CD14-positive monocyte (primary cell): Measurements from ENCODE around the gene MYH7B. TPM values are rescaled to one million over a fixed set of nuclear protein-coding genes. Genes with fewer than 3 reads are reported as not detected.

Experiments
- DNase-seq, 3 donors: peaks; one replicate each; pipeline ENCODE4 v3.0.0-alpha.2; 2011 to 2022
- H2AFZ ChIP-seq: 2 replicates; pipeline ENCODE4 v1.6.0; 2012; ENCODE audit warnings: mild to moderate bottlenecking, low read depth, low read length, inconsistent platforms; ENCODE audit not compliant: insufficient read depth, poor library complexity, severe bottlenecking
- H3K27ac ChIP-seq, 2 donors: 1 replicate in 1 of 2; 2 replicates in 1 of 2; pipeline ENCODE4 v1.5.1; 2012 to 2013; ENCODE audit warnings: low read length in 2 of 2, control low read depth in 1 of 2, inconsistent platforms in 1 of 2, low read depth in 1 of 2, mild to moderate bottlenecking in 1 of 2
- H3K27me3 ChIP-seq, 2 donors: one replicate each; pipeline versions ENCODE4 v1.6.0 to v1.6.1; 2011 to 2013; ENCODE audit warnings: low read length in 2 of 2; ENCODE audit not compliant: control insufficient read depth in 2 of 2, insufficient read depth in 2 of 2
- H3K36me3 ChIP-seq, 2 donors: replicated peaks in 1 of 2; 1 replicate in 1 of 2; 2 replicates in 1 of 2; pipeline versions ENCODE4 v1.5.1 to v1.6.1; 2012 to 2013; ENCODE audit warnings: low read length in 2 of 2, control low read depth in 1 of 2, inconsistent platforms in 1 of 2, mild to moderate bottlenecking in 1 of 2; ENCODE audit not compliant: insufficient read depth in 2 of 2, control insufficient read depth in 1 of 2
- H3K4me1 ChIP-seq, 2 donors: 1 replicate in 1 of 2; 2 replicates in 1 of 2; pipeline versions ENCODE4 v1.5.1 to v1.6.1; 2012 to 2013; ENCODE audit warnings: low read length in 2 of 2, control low read depth in 1 of 2, inconsistent platforms in 1 of 2, mild to moderate bottlenecking in 1 of 2, moderate library complexity in 1 of 2; ENCODE audit not compliant: insufficient read depth in 2 of 2, control insufficient read depth in 1 of 2
- H3K4me2 ChIP-seq: replicated peaks from 2 replicates; pipeline ENCODE3; 2012; ENCODE audit warnings: low read length, moderate library complexity, mild to moderate bottlenecking; ENCODE audit not compliant: poor library complexity, severe bottlenecking; ENCODE audit errors: extremely low read depth
- H3K4me3 ChIP-seq, 3 experiments: fragments of 200-600 bp in 1 of 3; sonication (generic) in 1 of 3; replicated peaks in 1 of 3; 1 replicate in 2 of 3; 2 replicates in 1 of 3; pipeline ENCODE4 v1.5.1; 2011 to 2013; ENCODE audit warnings: low read length in 3 of 3, mild to moderate bottlenecking in 3 of 3, control low read depth in 2 of 3, low read depth in 2 of 3, inconsistent platforms in 1 of 3, moderate library complexity in 1 of 3
- H3K79me2 ChIP-seq: 2 replicates; pipeline ENCODE4 v1.6.0; 2012; ENCODE audit warnings: mild to moderate bottlenecking, control low read depth, inconsistent platforms, low read length, moderate library complexity; ENCODE audit not compliant: insufficient read depth
- H3K9ac ChIP-seq: 2 replicates; pipeline ENCODE4 v1.6.0; 2017; ENCODE audit warnings: low read length, mild to moderate bottlenecking; ENCODE audit not compliant: insufficient read depth, poor library complexity, severe bottlenecking
- H3K9me3 ChIP-seq, 2 donors: replicated peaks in 1 of 2; 1 replicate in 1 of 2; 2 replicates in 1 of 2; pipeline versions ENCODE4 v1.5.1 to v1.6.1; 2012 to 2013; ENCODE audit warnings: low read length in 2 of 2, control low read depth in 1 of 2; ENCODE audit not compliant: control insufficient read depth in 1 of 2, insufficient read depth in 1 of 2
- H4K20me1 ChIP-seq: 2 replicates; pipeline ENCODE4 v1.6.0; 2012; ENCODE audit warnings: mild to moderate bottlenecking, low read length, control low read depth, moderate library complexity; ENCODE audit not compliant: insufficient read depth
- H3K27ac Mint-ChIP-seq, 7 donors: one replicate each; pipeline ENCODE4 v1.8.0; 2020; ENCODE audit warnings: mild to moderate bottlenecking in 7 of 7, mixed read lengths in 7 of 7, moderate library complexity in 6 of 7, inconsistent platforms in 2 of 7
- H3K27me3 Mint-ChIP-seq, 3 donors: one replicate each; pipeline ENCODE4 v1.8.0; 2021 to 2022; ENCODE audit warnings: low read depth in 3 of 3, mild to moderate bottlenecking in 3 of 3, mixed read lengths in 3 of 3, moderate library complexity in 3 of 3, inconsistent platforms in 1 of 3
- H3K36me3 Mint-ChIP-seq, 2 donors: one replicate each; pipeline ENCODE4 v1.8.0; 2020; ENCODE audit warnings: mixed read lengths in 2 of 2, inconsistent platforms in 1 of 2, mild to moderate bottlenecking in 1 of 2
- H3K4me1 Mint-ChIP-seq: one replicate; pipeline ENCODE4 v1.8.0; 2020; ENCODE audit warnings: mild to moderate bottlenecking, mixed read lengths
- H3K4me3 Mint-ChIP-seq, 2 donors: one replicate each; pipeline ENCODE4 v1.8.0; 2020; ENCODE audit warnings: mild to moderate bottlenecking in 2 of 2, mixed read lengths in 2 of 2, moderate library complexity in 1 of 2
- H3K9me3 Mint-ChIP-seq, 7 donors: one replicate each; pipeline ENCODE4 v1.8.0; 2020 to 2022; ENCODE audit warnings: mixed read lengths in 7 of 7, mild to moderate bottlenecking in 6 of 7, moderate library complexity in 6 of 7, inconsistent platforms in 2 of 7
- CTCF ChIP-seq: fragments of 200-600 bp; IDR thresholded peaks from one replicate; pipeline ENCODE4 v1.8.0; 2022; ENCODE audit warnings: antibody characterized with exemption, mild to moderate bottlenecking
- WGBS: methylation state at CpG from one replicate; pipeline ENCODE4 v1.1.5; 2013; ENCODE audit warnings: missing lambda C conversion rate; ENCODE audit not compliant: insufficient coverage; 5-methylcytosine and 5-hydroxymethylcytosine counted together
- intact Hi-C, 2 donors: fragments of 100-400 bp; cut with micrococcal nuclease; formaldehyde crosslinking; loops; one replicate each; pipeline versions ENCODE4 v1.15.0 to v1.15.1; 2023
- polyA plus RNA-seq, 3 donors: library from polyadenylated mRNA; depleted of rRNA in 1 of 3; unstranded in 2 of 3; stranded (reverse) in 1 of 3; fragments of 300-500 nt in 2 of 3; fragments of >200 nt in 1 of 3; fragmentation: Illumina TruSeq in 2 of 3; gene quantifications; 1 replicate in 2 of 3; 2 replicates in 1 of 3; pipeline ENCODE4 v1.2.3, GENCODE V29; 2012 to 2021
- small RNA-seq: library from RNA; depleted of rRNA; stranded (forward); fragments of <200 nt; gene quantifications from one replicate; pipeline ENCODE3, GENCODE V24; 2012; ENCODE audit warnings: low read depth; ENCODE audit not compliant: insufficient read length

MYH7B gene
- polyA plus RNA-seq, 3 donors, result 0.75 TPM; not detected in 2

GRCh38 chr20:35004051-35004725 is 48.5 kb downstream of the MYH7B start:
- H3K4me1 ChIP-seq, result no peaks in the 10 kb centered on the region
- DNase-seq, result no peak
- no peaks in the 10 kb centered on the region for H3K9me3 ChIP-seq
- peak overlapping the region in 1 of 2 donors; percentile 31 for H3K4me3 Mint-ChIP-seq
- no peak overlapping the region for H3K9ac ChIP-seq
- 91% methylated on average over 17 of the region's 18 CpGs for WGBS
- H3K27me3 Mint-ChIP-seq, result no peaks in the 10 kb centered on the region
- no peak overlapping the region for H3K4me2 ChIP-seq
- no peaks in the 10 kb centered on the region for H3K79me2 ChIP-seq
- no peaks in the 10 kb centered on the region for H3K27me3 ChIP-seq
- H3K36me3 ChIP-seq, result peaks cover 100% of the 10 kb centered on the region in 2 donors
- peak overlapping the region in 4 of 7 donors; percentile 13 to 34 (median 22) for H3K27ac Mint-ChIP-seq
- no peak for TF ChIP-seq CTCF
- H4K20me1 ChIP-seq, result peaks cover 56% of the 10 kb centered on the region
- no peak overlapping the region for H3K4me3 ChIP-seq
- intact Hi-C loops, result no loop called here
- no peak overlapping the region for H3K27ac ChIP-seq
- peaks cover 0 to 2% (median 0%) of the 10 kb centered on the region in 7 donors for H3K9me3 Mint-ChIP-seq
- H3K4me1 Mint-ChIP-seq, result no peaks in the 10 kb centered on the region
- H3K36me3 Mint-ChIP-seq, result peaks cover 87 to 99% of the 10 kb centered on the region in 2 donors
- no peak overlapping the region for H2AFZ ChIP-seq

- Histone ChIP-seq H3K27ac (no peak overlapping the region), H3K79me2 (no peaks in the 10 kb centered on the region), H3K27me3 (no peaks in the 10 kb centered on the region), H3K4me3 (no peak overlapping the region), H2AFZ (no peak overlapping the region), H3K9ac (no peak overlapping the region), H3K9me3 (no peaks in the 10 kb centered on the region), H3K4me2 (no peak overlapping the region), H3K4me1 (no peaks in the 10 kb centered on the region), H3K36me3 (peaks cover 100% of the 10 kb centered on the region in 2 donors), H4K20me1 (peaks cover 56% of the 10 kb centered on the region)
- no peak for DNase-seq
- Mint-ChIP-seq H3K27ac (peak overlapping the region in 2 of 7 donors; percentile 17 to 58), H3K36me3 (peaks cover 90 to 99% of the 10 kb centered on the region in 2 donors), H3K4me3 (no peak overlapping the region), H3K4me1 (no peaks in the 10 kb centered on the region), H3K9me3 (no peaks in the 10 kb centered on the region), H3K27me3 (no peaks in the 10 kb centered on the region)
- TF ChIP-seq CTCF, result no peak
- WGBS, result 96% methylated on average over 20 of the region's 20 CpGs
- intact Hi-C loops, result no loop called here
Observed at GRCh38 chr20:35004749-35005462, 49.2 kb downstream of the MYH7B start.

Small RNAs within 50 kb of the gene (small RNA-seq; reads per million reads assigned to genes)
- 4.0 reads per million, percentile 39 among the genes with 10 or more reads in this experiment for gene MIR499A

Other genes starting within 250 kb of the MYH7B start
- 10 to 100 TPM in 1 of 3 donors, 1 to 10 TPM in 2; 2.8 to 19.0 (median 3.9) TPM for gene NCOA6, start 130.2 kb upstream of the MYH7B start, polyA plus RNA-seq
- gene GGT7, start 83.0 kb upstream of the MYH7B start, polyA plus RNA-seq, result 10 to 100 TPM in 1 of 3 donors, 1 to 10 TPM in 2; 2.1 to 10.3 (median 2.4) TPM
- 10 to 100 TPM; 37.7 to 67.2 (median 48.4) TPM for gene ACSS2, start 79.3 kb upstream of the MYH7B start, polyA plus RNA-seq
- gene GSS, start 62 bp upstream of the MYH7B start, polyA plus RNA-seq, result 10 to 100 TPM; 30.4 to 52.9 (median 34.0) TPM
- 10 to 100 TPM; 80.8 to 98.4 (median 88.6) TPM for gene TRPC4AP, start 136.9 kb downstream of the MYH7B start, polyA plus RNA-seq
- gene EDEM2, start 191.5 kb downstream of the MYH7B start, polyA plus RNA-seq, result 10 to 100 TPM; 39.5 to 86.1 (median 75.6) TPM
- gene PROCR, start 216.2 kb downstream of the MYH7B start, polyA plus RNA-seq, result 1 to 10 TPM in 1 of 3 donors, under 1 TPM in 2; 0.43 to 1.1 (median 0.90) TPM